A549 (cell line): Measurements from ENCODE around the gene SPPL2A.

Experiments
- CTCF ChIP-seq: fragments of >200 bp; sonication (Bioruptor Twin); formaldehyde crosslinking; IDR thresholded peaks from 3 replicates; pipeline ENCODE4 v1.5.1; 2016
- HDAC2 ChIP-seq: fragments of 200-600 bp; sonication (generic); IDR thresholded peaks from 2 replicates; pipeline ENCODE4 v1.6.1; 2016
- MYC ChIP-seq: IDR thresholded peaks from 2 replicates; pipeline ENCODE4 v1.6.1; 2012; ENCODE audit warnings: mild to moderate bottlenecking, inconsistent platforms, low read length, improper control_type of control experiment, borderline replicate concordance

GRCh38 chr15:50655555-50655954 is 110.0 kb downstream of the SPPL2A start:
- TF ChIP-seq HDAC2 = no peak
- no peak for TF ChIP-seq MYC
- no peak for TF ChIP-seq CTCF
